ENCODE results near the gene CDC42EP3.

The CDC42EP3 gene

GRCh38 chr2:37636381-37637066, 34.9 kb downstream of the CDC42EP3 start:
- no peak for DNase-seq (ENCODE audit: low read depth)

- DNase-seq (ENCODE audit: low read depth), result no peak
Measured at GRCh38 chr2:37635504-37636380, 35.7 kb downstream of the CDC42EP3 start.

GRCh38 chr2:37634914-37635503, 36.4 kb downstream of the CDC42EP3 start:
- DNase-seq (ENCODE audit: low read depth), result no peak

GRCh38 chr2:37633845-37634244, 37.6 kb downstream of the CDC42EP3 start:
- DNase-seq (ENCODE audit: low read depth), result no peak

- DNase-seq (ENCODE audit: low read depth), result no peak
Measured at GRCh38 chr2:37633234-37633633, 38.2 kb downstream of the CDC42EP3 start.

- DNase-seq (ENCODE audit: low read depth), result no peak
Measured at GRCh38 chr2:37632310-37632709, 39.1 kb downstream of the CDC42EP3 start.

GRCh38 chr2:37631698-37632097, 39.7 kb downstream of the CDC42EP3 start:
- no peak for DNase-seq (ENCODE audit: low read depth)

- no peak for DNase-seq (ENCODE audit: low read depth)
Measured at GRCh38 chr2:37631292-37631691, 40.1 kb downstream of the CDC42EP3 start.

- no peak for DNase-seq (ENCODE audit: low read depth)
Measured at GRCh38 chr2:37630776-37631175, 40.7 kb downstream of the CDC42EP3 start.

- no peak for DNase-seq (ENCODE audit: low read depth)
Measured at GRCh38 chr2:37630301-37630700, 41.1 kb downstream of the CDC42EP3 start.

GRCh38 chr2:37629529-37629928, 41.9 kb downstream of the CDC42EP3 start:
- DNase-seq (ENCODE audit: low read depth), result no peak

- no peak for DNase-seq (ENCODE audit: low read depth)
Measured at GRCh38 chr2:37627710-37628109, 43.7 kb downstream of the CDC42EP3 start.

GRCh38 chr2:37625796-37626571, 45.5 kb downstream of the CDC42EP3 start:
- DNase-seq (ENCODE audit: low read depth), result no peak

GRCh38 chr2:37625156-37625555, 46.3 kb downstream of the CDC42EP3 start:
- no peak for DNase-seq (ENCODE audit: low read depth)

GRCh38 chr2:37623971-37624900, 47.2 kb downstream of the CDC42EP3 start:
- DNase-seq (ENCODE audit: low read depth), result no peak

GRCh38 chr2:37623406-37623805, 48.0 kb downstream of the CDC42EP3 start:
- no peak for DNase-seq (ENCODE audit: low read depth)

GRCh38 chr2:37622450-37623100, 48.9 kb downstream of the CDC42EP3 start:
- no peak for DNase-seq (ENCODE audit: low read depth)

GRCh38 chr2:37621199-37621598, 50.2 kb downstream of the CDC42EP3 start:
- DNase-seq (ENCODE audit: low read depth), result no peak

- no peak for DNase-seq (ENCODE audit: low read depth)
Measured at GRCh38 chr2:37619959-37620300, 51.5 kb downstream of the CDC42EP3 start.

GRCh38 chr2:37619230-37619958, 52.0 kb downstream of the CDC42EP3 start:
- no peak for DNase-seq (ENCODE audit: low read depth)
